Activated CD8-positive, alpha-beta memory T cell treated with anti-CD3 and anti-CD28 coated beads, Interleukin-2, amount 50 U/mL, for 1 hour (primary cell): ENCODE results near the gene APOBEC2.

Experiments
- DNase-seq: peaks from one replicate; pipeline ENCODE4 v3.0.0-alpha.2; 2020; ENCODE audit errors: extremely low read depth

The APOBEC2 gene

DNA sequence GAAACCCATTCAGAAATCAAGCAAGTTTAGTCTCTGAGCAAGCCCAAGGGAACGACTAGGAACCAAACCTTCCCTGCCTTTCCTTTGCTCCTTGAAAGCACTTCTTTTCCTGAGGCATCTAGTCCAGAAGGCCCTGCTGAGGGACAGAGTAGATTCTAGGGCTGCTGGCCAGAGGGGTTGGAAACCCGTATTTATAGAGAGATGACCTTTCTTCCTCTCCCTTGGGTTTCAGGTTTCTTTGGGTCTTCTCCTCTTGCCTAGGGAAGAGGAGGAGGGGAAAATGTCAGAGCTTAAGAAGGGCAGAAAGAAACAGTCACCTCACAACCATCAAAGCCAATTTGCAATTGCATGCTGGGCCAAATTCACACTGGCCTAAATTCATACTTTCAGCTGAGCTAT, 5.8 kb downstream of the APOBEC2 start:
- no peak for DNase-seq

- DNase-seq = no peak
These were observed 6.6 kb downstream of the APOBEC2 start for GRCh38 chr6:41059556-41059955.

GRCh38 chr6:41061196-41061726, 8.3 kb downstream of the APOBEC2 start:
- no peak for DNase-seq

- DNase-seq = no peak
These were observed 9.1 kb downstream of the APOBEC2 start for GRCh38 chr6:41062056-41062455.

GRCh38 chr6:41063884-41064285, 10.9 kb downstream of the APOBEC2 start:
- DNase-seq = no peak

- DNase-seq = no peak
These were observed 11.8 kb downstream of the APOBEC2 start for GRCh38 chr6:41064841-41065240.

DNA sequence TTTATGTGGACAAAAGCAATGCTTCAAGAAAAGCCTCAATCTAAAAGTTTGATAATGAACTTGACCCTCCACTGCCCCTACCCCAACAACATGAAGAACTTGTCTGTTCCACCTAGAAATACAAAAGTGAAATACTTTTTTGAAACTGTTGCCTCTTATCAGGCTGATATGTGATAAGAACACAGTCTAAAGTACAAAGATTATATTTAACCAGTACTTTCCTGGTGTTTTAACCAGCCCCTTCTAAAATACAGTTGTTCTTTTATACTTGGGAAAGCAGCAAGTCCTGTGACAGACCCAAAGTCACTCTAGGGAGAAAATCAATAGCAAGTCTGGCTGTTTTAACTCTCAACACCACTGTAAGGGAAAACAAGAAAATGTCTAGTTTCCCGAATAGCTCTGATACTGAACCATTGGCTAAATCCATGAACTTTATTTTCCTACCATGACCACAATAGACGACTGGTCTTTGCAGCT, 12.6 kb downstream of the APOBEC2 start:
- no peak for DNase-seq

DNA sequence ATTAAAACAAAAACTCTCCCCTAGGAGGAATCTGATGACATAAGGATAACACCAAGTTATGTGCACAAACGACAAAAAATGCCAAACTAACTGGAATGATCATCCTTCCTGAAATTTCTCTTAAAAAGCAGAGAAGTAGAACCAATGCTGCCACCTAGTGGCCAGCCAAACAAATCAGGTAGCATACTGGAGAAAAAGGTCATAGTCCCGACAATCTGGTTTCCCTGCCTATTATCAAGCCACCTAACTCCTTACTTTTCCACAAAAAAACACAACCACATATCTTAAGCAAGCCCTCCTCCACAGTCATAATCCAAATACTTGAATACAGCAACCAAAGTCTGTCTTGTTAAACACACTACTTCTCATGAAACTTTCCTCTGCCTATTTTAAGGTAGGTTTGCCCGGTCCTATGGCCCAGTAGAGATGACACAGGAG, 13.9 kb downstream of the APOBEC2 start:
- DNase-seq = no peak

GRCh38 chr6:41071501-41071922, 18.5 kb downstream of the APOBEC2 start:
- DNase-seq = no peak

- peak; percentile 100 for DNase-seq
These were observed 19.2 kb downstream of the APOBEC2 start, which contains the start of gene OARD1 for GRCh38 chr6:41071923-41072835. Gene OARD1 (minus strand): TSS chr6:41072356. CDS start chr6:41071634, 722 bp downstream.

- no peak for DNase-seq
These were observed 19.8 kb downstream of the APOBEC2 start, which contains the start of gene NFYA for GRCh38 chr6:41072836-41073202. Gene NFYA (plus strand): TSS chr6:41072974. CDS start chr6:41079090, 6,116 bp downstream.

DNA sequence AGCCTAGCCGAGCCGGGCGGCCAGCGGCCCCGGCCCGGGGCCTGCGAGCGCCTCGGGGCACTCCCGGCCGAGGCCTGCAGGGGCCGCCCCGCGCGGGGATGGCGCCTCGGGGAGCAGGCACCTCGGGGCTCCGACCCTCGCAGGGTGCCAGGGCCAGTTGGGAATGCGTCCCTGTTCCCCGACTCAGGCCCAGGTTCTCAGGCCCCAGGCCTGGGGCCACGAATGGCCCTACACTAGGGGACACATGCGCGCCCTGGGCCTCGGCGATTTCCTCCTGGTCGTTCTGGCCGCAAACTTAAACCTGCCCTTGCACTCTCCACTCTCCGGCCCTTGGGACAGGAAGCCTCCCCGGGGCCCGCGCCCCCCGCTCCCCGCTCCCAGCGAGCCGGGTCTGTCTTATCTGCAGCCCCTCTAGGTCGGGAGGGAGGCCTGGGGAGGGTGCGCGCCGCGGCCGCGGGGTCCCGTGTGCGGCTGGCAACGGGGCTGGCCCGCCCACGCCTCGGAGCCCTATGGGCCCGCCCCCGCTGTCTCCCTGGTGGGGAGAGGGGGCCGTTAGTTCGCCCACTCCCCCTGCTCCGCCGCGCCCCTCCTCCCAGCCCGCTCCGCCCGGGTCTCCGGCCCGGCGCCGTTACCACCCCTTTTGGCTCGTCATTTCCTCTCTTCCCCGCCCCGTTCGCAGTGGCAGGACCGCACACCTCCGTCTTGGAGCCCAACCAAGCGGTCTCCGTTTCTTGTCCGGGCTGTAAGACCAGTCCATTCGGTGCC, 20.4 kb downstream of the APOBEC2 start:
- peak; percentile 32 for DNase-seq

DNA sequence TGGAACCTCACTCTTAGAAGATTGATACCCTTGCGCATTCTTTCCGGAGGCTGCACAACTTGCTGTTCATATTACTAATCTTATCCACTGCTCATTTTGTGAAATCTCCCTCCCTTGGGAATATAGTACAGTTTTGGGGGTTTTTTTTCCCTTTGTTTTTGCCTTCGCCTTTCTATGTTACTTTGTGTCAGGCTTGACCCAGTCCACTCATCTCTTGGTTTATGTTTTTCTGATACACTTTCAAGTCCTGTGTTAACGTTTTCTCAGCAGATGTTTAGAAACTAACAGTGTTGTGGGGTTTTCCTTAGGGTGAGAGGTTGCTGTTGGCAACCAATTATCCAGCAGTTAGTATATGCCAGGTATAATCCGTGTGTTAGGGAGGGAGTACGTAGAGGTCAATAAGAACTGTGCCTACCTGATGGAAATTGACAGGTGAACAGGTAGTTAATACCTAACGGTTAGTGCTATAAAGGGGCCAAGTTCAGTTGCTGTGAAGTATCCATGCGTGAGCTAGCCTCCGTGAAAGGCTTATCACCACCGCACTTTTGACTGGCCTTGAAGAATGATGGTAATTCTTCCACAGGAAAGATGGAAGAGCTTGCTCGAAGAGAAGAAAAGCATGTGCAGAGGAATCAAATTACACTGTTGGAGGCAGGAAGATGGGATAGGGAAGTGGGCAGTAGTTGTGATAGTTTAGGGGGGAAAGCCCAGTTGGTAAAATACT, 21.1 kb downstream of the APOBEC2 start:
- DNase-seq = no peak

DNA sequence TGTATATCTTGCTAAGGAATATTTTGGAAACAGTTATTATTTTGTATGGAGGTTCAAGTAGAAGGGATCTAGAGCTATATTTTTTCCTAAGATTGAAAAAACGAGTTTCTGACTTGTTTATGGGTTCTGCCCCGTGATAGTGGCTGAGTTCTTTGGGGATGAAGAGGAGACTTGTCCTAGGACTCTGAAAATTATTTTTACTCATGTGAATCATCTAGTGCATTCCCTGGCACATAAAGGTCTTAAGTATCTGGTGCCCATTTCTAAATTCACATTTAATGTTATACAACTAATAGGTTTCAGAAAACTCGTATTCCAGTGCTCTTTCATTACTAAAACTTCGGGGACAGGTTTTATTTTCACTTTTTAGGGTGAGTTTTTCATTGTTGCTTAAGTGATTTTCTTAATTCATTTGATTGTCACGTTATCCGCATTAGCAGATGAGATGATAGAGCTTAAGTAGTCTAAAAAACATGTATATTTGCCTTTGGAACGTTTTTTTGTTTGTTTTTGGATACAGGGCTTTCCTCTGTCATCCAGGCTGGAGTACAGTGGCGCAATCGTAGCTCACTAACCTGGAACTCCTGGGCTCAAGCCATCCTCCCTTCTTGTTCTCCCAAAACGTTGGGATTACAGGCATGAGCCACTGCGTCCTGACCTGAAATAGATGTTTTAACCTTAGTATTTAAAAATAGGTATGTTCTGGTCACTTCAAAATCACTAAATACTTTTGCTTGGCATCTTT, 21.9 kb downstream of the APOBEC2 start:
- no peak for DNase-seq

DNA sequence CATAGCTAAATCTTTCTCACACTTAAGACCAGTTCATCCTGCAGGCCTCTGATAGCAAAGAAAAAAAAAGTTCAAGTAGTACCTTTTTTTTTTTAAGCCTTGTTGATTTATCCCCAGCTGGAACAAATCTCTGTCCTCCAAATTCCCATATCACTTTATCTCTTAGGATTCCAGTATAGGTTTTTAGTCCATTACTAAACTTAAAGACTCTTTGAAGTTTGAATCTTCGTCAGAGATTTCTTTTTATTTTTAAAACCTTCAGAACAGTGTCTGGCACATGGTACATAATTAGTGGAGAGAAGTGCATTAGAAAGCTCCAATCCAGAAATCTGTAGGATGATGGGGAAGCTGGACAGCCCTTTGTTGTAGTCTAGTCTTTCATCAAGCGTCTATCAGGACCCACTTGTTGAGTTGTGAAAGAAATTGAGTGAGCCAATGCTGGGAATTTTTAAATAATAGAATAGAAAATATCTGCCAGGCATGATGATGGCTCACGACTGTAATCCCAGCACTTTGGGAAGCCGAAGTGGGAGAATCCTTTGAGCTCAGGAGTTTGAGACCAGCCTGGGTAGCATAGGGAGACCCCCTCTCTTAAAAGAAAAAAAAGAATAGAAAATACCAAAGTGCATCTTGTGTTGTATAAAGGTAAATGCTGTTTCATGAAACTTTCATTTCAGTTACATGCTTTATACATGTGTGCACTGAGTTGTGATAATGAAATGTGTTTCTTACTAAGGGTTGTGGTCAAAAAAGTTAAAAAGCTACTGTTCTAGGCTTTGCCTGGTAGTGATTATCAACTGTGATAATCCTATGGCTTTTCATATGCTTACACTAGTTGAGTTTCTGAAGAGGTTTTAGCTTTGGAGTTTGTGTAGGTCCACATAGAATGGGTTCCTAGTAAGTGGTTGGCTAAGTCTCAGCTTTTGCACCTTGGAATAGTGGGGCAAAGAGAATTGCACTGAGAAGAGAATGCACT, 22.9 kb downstream of the APOBEC2 start:
- DNase-seq = no peak

GRCh38 chr6:41077536-41077935, 24.5 kb downstream of the APOBEC2 start:
- no peak for DNase-seq

DNA sequence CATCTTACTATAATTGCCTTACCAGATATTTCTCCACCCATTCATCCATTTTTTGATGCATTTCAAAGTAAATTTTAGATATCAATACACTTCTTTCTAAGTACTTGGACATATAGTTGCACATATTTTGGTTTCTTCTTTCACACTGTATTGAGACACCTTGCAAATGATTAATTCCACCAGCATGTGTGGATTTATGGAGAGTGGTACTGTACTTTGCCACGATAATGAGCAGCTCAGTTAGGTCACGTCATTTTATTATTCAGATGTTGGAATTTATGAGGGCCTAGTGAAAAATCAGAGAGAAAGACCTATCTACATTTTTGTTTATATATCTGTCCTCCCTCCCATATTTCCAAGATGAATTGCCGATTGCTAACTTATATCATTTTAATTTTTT, 25.1 kb downstream of the APOBEC2 start:
- no peak for DNase-seq

GRCh38 chr6:41079080-41079479, 26.1 kb downstream of the APOBEC2 start:
- no peak for DNase-seq

DNA sequence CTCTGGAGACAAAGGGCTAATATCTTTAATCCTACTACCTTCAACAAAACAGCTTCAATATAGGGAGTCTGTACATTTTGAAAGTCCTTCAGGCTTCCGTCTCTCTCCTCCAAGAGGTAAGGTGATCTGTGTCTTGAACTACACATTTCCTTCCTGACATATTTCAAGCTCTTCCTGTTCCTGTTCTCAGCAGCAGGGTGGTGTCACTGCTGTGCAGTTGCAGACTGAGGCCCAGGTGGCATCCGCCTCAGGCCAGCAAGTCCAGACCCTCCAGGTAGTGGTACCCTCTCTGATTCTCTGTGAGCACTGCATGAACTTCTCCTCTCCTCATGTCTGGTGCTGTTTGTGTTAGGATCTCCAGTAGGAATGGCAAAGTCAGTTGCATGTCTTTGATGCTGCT, 27.6 kb downstream of the APOBEC2 start:
- no peak for DNase-seq

DNA sequence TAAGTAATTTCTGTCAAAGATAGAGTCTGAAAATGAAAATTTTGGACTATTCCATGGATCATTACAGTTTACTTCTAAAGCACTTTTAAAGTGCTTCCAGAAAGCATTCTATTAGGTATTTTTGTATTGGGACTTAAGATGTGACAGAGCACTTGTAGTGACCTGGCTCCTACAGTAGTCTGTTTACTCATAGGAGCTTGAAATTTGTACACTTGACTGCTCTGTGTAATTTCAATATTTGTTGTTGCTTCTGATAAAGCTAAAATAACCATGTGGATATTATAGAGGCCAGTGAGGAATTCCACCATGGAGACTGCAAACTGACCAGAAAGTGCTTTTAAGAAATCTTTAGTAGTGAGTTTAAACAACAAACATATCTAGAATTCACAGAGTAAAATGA, 30.1 kb downstream of the APOBEC2 start:
- DNase-seq = no peak
